BE2C (cell line): ENCODE data around the gene GJB1.

Experiments
- DNase-seq: peaks from one replicate; pipeline ENCODE4 v3.0.0-alpha.2; 2020
- H3K27me3 ChIP-seq: fragments of 250-450 bp; sonication (Bioruptor Pico); 2 replicates; pipeline ENCODE4 v1.5.1; 2020; ENCODE audit warnings: mild to moderate bottlenecking
- H3K36me3 ChIP-seq: fragments of 250-450 bp; sonication (Bioruptor Pico); 2 replicates; pipeline ENCODE4 v1.5.1; 2020; ENCODE audit warnings: mild to moderate bottlenecking
- H3K4me1 ChIP-seq: fragments of 250-450 bp; sonication (Bioruptor Pico); 2 replicates; pipeline ENCODE4 v1.5.1; 2020
- H3K4me3 ChIP-seq: 2 replicates; pipeline ENCODE4 v1.5.1; 2011; ENCODE audit warnings: low read depth, low read length
- H3K9me3 ChIP-seq: fragments of 250-450 bp; sonication (Bioruptor Pico); 2 replicates; pipeline ENCODE4 v1.5.1; 2020
- TF ChIP-seq, protein P1 (sequence below): IDR thresholded peaks from 2 replicates; pipeline ENCODE4 v1.5.1; 2012; ENCODE audit warnings: mild to moderate bottlenecking, low read depth, low read length

The GJB1 gene

DNA sequence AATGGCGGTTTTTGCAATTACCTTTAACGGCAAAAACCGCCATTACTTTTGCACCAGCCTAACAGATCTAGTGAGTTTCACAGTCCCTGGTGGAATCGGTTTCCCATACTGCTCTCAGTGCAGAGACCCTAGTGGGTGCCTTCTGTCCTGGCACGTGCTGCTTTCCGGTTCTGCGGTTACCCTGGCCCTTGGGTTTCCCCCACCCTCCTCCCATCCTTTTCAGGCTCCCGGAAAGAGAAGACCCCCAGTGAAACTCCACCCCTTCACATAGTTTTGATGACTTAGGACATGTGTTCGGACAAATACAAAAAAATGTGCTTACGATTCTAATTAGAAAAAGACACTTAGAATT, 41.5 kb upstream of the GJB1 start:
- no peaks in the 10 kb centered on the region for H3K36me3 ChIP-seq
- no peaks in the 10 kb centered on the region for H3K9me3 ChIP-seq
- peak overlapping the region; percentile 19 for H3K4me3 ChIP-seq
- H3K27me3 ChIP-seq: no peaks in the 10 kb centered on the region
- DNase-seq: no peak
- TF ChIP-seq, protein P1, sequence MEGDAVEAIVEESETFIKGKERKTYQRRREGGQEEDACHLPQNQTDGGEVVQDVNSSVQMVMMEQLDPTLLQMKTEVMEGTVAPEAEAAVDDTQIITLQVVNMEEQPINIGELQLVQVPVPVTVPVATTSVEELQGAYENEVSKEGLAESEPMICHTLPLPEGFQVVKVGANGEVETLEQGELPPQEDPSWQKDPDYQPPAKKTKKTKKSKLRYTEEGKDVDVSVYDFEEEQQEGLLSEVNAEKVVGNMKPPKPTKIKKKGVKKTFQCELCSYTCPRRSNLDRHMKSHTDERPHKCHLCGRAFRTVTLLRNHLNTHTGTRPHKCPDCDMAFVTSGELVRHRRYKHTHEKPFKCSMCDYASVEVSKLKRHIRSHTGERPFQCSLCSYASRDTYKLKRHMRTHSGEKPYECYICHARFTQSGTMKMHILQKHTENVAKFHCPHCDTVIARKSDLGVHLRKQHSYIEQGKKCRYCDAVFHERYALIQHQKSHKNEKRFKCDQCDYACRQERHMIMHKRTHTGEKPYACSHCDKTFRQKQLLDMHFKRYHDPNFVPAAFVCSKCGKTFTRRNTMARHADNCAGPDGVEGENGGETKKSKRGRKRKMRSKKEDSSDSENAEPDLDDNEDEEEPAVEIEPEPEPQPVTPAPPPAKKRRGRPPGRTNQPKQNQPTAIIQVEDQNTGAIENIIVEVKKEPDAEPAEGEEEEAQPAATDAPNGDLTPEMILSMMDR: no peak
- H3K4me1 ChIP-seq: no peaks in the 10 kb centered on the region; the same call in 1 of the 2 replicates

- Histone ChIP-seq H3K4me1 (no peaks in the 10 kb centered on the region; the same call in 1 of the 2 replicates), H3K4me3 (peak overlapping the region; percentile 19), H3K9me3 (no peaks in the 10 kb centered on the region), H3K36me3 (no peaks in the 10 kb centered on the region), H3K27me3 (no peaks in the 10 kb centered on the region)
- TF ChIP-seq, protein P1: no peak
- DNase-seq: peak; percentile 81
These were observed 40.9 kb upstream of the GJB1 start for GRCh38 chrX:71181910-71182799.

GRCh38 chrX:71182871-71183270, 40.2 kb upstream of the GJB1 start:
- no peak for DNase-seq
- Histone ChIP-seq H3K4me3 (no peak overlapping the region), H3K4me1 (no peaks in the 10 kb centered on the region; the same call in 1 of the 2 replicates), H3K27me3 (no peaks in the 10 kb centered on the region), H3K36me3 (no peaks in the 10 kb centered on the region), H3K9me3 (no peaks in the 10 kb centered on the region)
- TF ChIP-seq, protein P1: no peak

DNA sequence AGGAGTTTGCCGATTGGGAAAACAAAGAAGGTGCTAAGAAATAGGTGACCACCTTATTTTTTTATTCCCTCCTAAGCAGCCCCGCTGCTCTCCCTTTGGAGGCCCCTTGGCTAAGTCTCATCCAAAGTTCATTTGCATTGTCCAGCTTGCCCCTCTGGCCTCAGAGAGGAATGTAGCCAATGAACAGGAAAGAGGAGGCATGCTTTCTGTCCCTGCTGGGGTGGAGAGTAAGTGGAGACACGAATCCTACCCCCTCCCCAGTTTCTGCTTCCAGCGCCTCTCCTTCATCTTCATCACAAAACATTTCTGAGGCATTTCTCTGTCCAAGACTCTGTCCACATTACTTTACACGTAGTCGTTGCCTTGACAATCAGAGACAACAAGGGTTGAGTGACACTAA, 39.7 kb upstream of the GJB1 start:
- Histone ChIP-seq H3K36me3 (no peaks in the 10 kb centered on the region), H3K4me1 (no peaks in the 10 kb centered on the region; the same call in 1 of the 2 replicates), H3K27me3 (no peaks in the 10 kb centered on the region), H3K9me3 (no peaks in the 10 kb centered on the region), H3K4me3 (no peak overlapping the region)
- TF ChIP-seq, protein P1: no peak
- no peak for DNase-seq

DNA sequence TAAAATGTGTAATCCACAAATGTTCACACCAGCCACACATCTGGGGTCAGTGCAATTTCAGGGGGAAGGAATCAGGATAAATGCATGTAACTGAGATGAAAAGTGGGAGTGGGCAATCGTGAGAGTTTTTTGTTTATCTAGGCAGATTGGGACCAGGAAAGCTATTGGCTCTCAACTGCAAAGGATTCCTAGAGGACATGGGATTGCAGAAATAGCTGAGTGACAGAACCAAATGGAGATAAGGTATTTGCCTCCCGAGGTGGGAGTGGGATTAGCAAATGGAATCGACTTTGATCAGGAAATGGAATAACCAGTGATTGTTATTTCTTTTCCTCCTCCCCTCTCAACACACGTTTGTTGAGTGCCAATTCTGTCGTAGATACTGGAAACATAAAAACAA, 38.9 kb upstream of the GJB1 start:
- Histone ChIP-seq H3K4me3 (no peak overlapping the region), H3K36me3 (no peaks in the 10 kb centered on the region), H3K27me3 (no peaks in the 10 kb centered on the region), H3K9me3 (no peaks in the 10 kb centered on the region), H3K4me1 (no peaks in the 10 kb centered on the region; the same call in 1 of the 2 replicates)
- no peak for DNase-seq
- TF ChIP-seq, protein P1: no peak

GRCh38 chrX:71184803-71185495, 38.1 kb upstream of the GJB1 start:
- DNase-seq: no peak
- H3K4me1 ChIP-seq: no peaks in the 10 kb centered on the region
- no peaks in the 10 kb centered on the region for H3K36me3 ChIP-seq
- H3K27me3 ChIP-seq: no peaks in the 10 kb centered on the region
- H3K9me3 ChIP-seq: no peaks in the 10 kb centered on the region
- TF ChIP-seq, protein P1: no peak
- H3K4me3 ChIP-seq: no peak overlapping the region
